Stimulated activated CD4-positive, alpha-beta T cell treated with anti-CD3 and anti-CD28 coated beads, TNF-alpha, amount 100 ng/mL, for 1 hour (primary cell): ENCODE data around the gene SLC12A2.

Experiments used
- DNase-seq, 3 donors: peaks; one replicate each; pipeline ENCODE4 v3.0.0-alpha.2; 2020; ENCODE audit warnings: low read depth in 3 of 3, low spot score in 1 of 3

SLC12A2 gene

GRCh38 chr5:128093368-128093767 lies 9.8 kb downstream of the SLC12A2 start:
- DNase-seq, result no peak

- DNase-seq, result no peak
Measured at GRCh38 chr5:128097224-128097623, 13.7 kb downstream of the SLC12A2 start.

- no peak for DNase-seq
Measured at GRCh38 chr5:128097781-128098180, 14.2 kb downstream of the SLC12A2 start.

- no peak for DNase-seq
Measured at GRCh38 chr5:128099944-128100343, 16.4 kb downstream of the SLC12A2 start.

- DNase-seq, result no peak
Measured at GRCh38 chr5:128100860-128101557, 17.4 kb downstream of the SLC12A2 start.

- DNase-seq, result no peak
Measured at GRCh38 chr5:128101676-128102075, 18.1 kb downstream of the SLC12A2 start.

- no peak for DNase-seq
Measured at GRCh38 chr5:128105203-128105602, 21.6 kb downstream of the SLC12A2 start.

GRCh38 chr5:128109138-128109537 lies 25.6 kb downstream of the SLC12A2 start:
- DNase-seq, result no peak

- no peak for DNase-seq
Measured at GRCh38 chr5:128109766-128110165, 26.2 kb downstream of the SLC12A2 start.

- DNase-seq, result no peak
Measured at GRCh38 chr5:128111818-128112448, 28.4 kb downstream of the SLC12A2 start.

- no peak for DNase-seq
Measured at GRCh38 chr5:128116445-128116844, 32.9 kb downstream of the SLC12A2 start.

GRCh38 chr5:128118214-128118613 lies 34.6 kb downstream of the SLC12A2 start:
- DNase-seq, result no peak

- no peak for DNase-seq
Measured at GRCh38 chr5:128121651-128122050, 38.1 kb downstream of the SLC12A2 start.

- no peak for DNase-seq
Measured at GRCh38 chr5:128123936-128124335, 40.4 kb downstream of the SLC12A2 start.

- no peak for DNase-seq
Measured at GRCh38 chr5:128126241-128126640, 42.7 kb downstream of the SLC12A2 start.

- no peak for DNase-seq
Measured at GRCh38 chr5:128132499-128132898, 48.9 kb downstream of the SLC12A2 start.

- no peak for DNase-seq
Measured at GRCh38 chr5:128135286-128135685, 51.7 kb downstream of the SLC12A2 start.

- DNase-seq, result no peak
Measured at GRCh38 chr5:128143911-128144310, 60.3 kb downstream of the SLC12A2 start.

- no peak for DNase-seq
Measured at GRCh38 chr5:128144491-128144890, 60.9 kb downstream of the SLC12A2 start.

GRCh38 chr5:128146671-128147070 lies 63.1 kb downstream of the SLC12A2 start:
- no peak for DNase-seq

- no peak for DNase-seq
Measured at GRCh38 chr5:128154943-128155342, 71.4 kb downstream of the SLC12A2 start.

GRCh38 chr5:128155776-128156175 lies 72.2 kb downstream of the SLC12A2 start:
- no peak for DNase-seq

GRCh38 chr5:128156521-128156920 lies 73.0 kb downstream of the SLC12A2 start:
- no peak for DNase-seq
